K562 (cell line): ENCODE data around the gene SLC49A4. TPM values are rescaled to one million over a fixed set of nuclear protein-coding genes. Genes with fewer than 3 reads are reported as not detected.

Experiments
- CHD1 ChIP-seq: fragments of 200-600 bp; sonication (generic); IDR thresholded peaks from one replicate; pipeline ENCODE4 v1.6.1; 2012; ENCODE audit warnings: mild to moderate bottlenecking, moderate library complexity, low read length, inconsistent platforms
- CLOCK ChIP-seq: fragments of 250-450 bp; sonication (Bioruptor Pico); IDR thresholded peaks from 2 replicates; pipeline ENCODE4 v1.4.0; 2020; ENCODE audit warnings: mild to moderate bottlenecking, moderate library complexity, borderline replicate concordance
- HIVEP1 ChIP-seq: fragments of 250-450 bp; sonication (Bioruptor Pico); IDR thresholded peaks from 2 replicates; pipeline ENCODE4 v1.4.0; 2020; ENCODE audit warnings: mild to moderate bottlenecking
- SP1 ChIP-seq: sonication (generic); formaldehyde crosslinking; IDR thresholded peaks from 2 replicates; pipeline ENCODE4 v1.8.1; 2022; ENCODE audit warnings: mild to moderate bottlenecking, missing genetic modification reagents
- TFAP4 ChIP-seq: sonication (generic); formaldehyde crosslinking; IDR thresholded peaks from 2 replicates; pipeline ENCODE4 v1.8.0; 2022; ENCODE audit warnings: missing genetic modification reagents, mild to moderate bottlenecking, moderate library complexity, borderline replicate concordance
- ZNF23 ChIP-seq: fragments of 250-450 bp; sonication (Bioruptor Pico); IDR thresholded peaks from 2 replicates; pipeline ENCODE4 v1.4.0; 2020; ENCODE audit warnings: mild to moderate bottlenecking
- ZNF24 ChIP-seq: fragments of 450-650 bp; IDR thresholded peaks from 2 replicates; pipeline ENCODE4 v1.6.1; 2016
- polyA plus RNA-seq, 8 experiments: library from polyadenylated mRNA; depleted of rRNA in 4 of 8; stranded (reverse) in 5 of 8; unstranded in 3 of 8; fragments of >200 nt; fragmentation: Nextera tagmentation in 2 of 8; fragmentation: Illumina TruSeq in 1 of 8; extraction: Ambion mirVana in 2 of 8; extraction: Trizol in 1 of 8; gene quantifications; 2 replicates each; pipeline versions ENCODE4 v1.2.1 to v1.2.3, GENCODE V29; 2011 to 2014; ENCODE audit warnings: inconsistent platforms in 1 of 8, missing spikeins in 1 of 8
- total RNA-seq, 7 experiments: library from RNA; depleted of rRNA in 6 of 7; stranded (reverse); fragments of >200 nt in 6 of 7; fragmentation: Illumina TruSeq in 2 of 7; extraction: Trizol in 2 of 7; gene quantifications; 2 replicates each; pipeline versions ENCODE4 v1.2.1 to v1.2.3, GENCODE V29; 2011 to 2021; ENCODE audit warnings: low replicate concordance in 1 of 7
- TF ChIP-seq, protein P1 (sequence below): sonication (generic); formaldehyde crosslinking; IDR thresholded peaks from 2 replicates; pipeline ENCODE4 v1.8.1; 2022; ENCODE audit warnings: missing genetic modification reagents

The SLC49A4 gene
- total and polyA plus RNA-seq, 9 of the 15 experiments (the other 6 are each of a cell fraction or from before 2014, with no cell fraction given), result 0.15 to 1.3 (median 0.83) TPM

- TF ChIP-seq CLOCK (no peak), ZNF23 (CRISPR knock-in tag) (no peak), CHD1 (no peak), TFAP4 (CRISPR knock-in tag) (no peak), ZNF24 (no peak), HIVEP1 (CRISPR knock-in tag) (no peak), SP1 (CRISPR knock-in tag) (no peak)
- TF ChIP-seq, protein P1, sequence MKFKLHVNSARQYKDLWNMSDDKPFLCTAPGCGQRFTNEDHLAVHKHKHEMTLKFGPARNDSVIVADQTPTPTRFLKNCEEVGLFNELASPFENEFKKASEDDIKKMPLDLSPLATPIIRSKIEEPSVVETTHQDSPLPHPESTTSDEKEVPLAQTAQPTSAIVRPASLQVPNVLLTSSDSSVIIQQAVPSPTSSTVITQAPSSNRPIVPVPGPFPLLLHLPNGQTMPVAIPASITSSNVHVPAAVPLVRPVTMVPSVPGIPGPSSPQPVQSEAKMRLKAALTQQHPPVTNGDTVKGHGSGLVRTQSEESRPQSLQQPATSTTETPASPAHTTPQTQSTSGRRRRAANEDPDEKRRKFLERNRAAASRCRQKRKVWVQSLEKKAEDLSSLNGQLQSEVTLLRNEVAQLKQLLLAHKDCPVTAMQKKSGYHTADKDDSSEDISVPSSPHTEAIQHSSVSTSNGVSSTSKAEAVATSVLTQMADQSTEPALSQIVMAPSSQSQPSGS, result no peak
Measured at GRCh38 chr3:122785231-122785630, 9.6 kb upstream of the SLC49A4 start (continued).
